Fibroblast of lung (primary cell): ENCODE results near the gene PAPOLB. TPM values are rescaled to one million over a fixed set of nuclear protein-coding genes. Genes with fewer than 3 reads are reported as not detected.

Source experiments
- DNase-seq, 2 donors: peaks; one replicate each; pipeline versions ENCODE4 v3.0.0 to v3.0.0-alpha.2; 2010; ENCODE audit warnings: low read depth in 2 of 2
- H2AFZ ChIP-seq: 2 replicates; pipeline ENCODE4 v1.5.1; 2012; ENCODE audit warnings: low read length, control low read depth, inconsistent platforms
- H3K27ac ChIP-seq: 2 replicates; pipeline ENCODE4 v1.5.1; 2011; ENCODE audit warnings: low read length, control low read depth; ENCODE audit not compliant: insufficient read depth
- H3K27me3 ChIP-seq: 2 replicates; pipeline ENCODE4 v1.5.1; 2011; ENCODE audit warnings: mild to moderate bottlenecking, low read length; ENCODE audit not compliant: control insufficient read depth, insufficient read depth
- H3K36me3 ChIP-seq: 2 replicates; pipeline ENCODE4 v1.5.1; 2011; ENCODE audit warnings: low read length; ENCODE audit not compliant: control insufficient read depth, insufficient read depth
- H3K4me1 ChIP-seq: 2 replicates; pipeline ENCODE4 v1.5.1; 2011; ENCODE audit warnings: low read length; ENCODE audit not compliant: control insufficient read depth, insufficient read depth; ENCODE audit errors: extremely low read depth
- H3K4me2 ChIP-seq: 2 replicates; pipeline ENCODE4 v1.5.1; 2011; ENCODE audit warnings: low read length, control low read depth; ENCODE audit not compliant: insufficient read depth; ENCODE audit errors: extremely low read depth
- H3K4me3 ChIP-seq, 4 experiments: fragments of 200-600 bp in 1 of 4; sonication (generic) in 1 of 4; replicated peaks in 1 of 4; 2 replicates each; pipeline ENCODE4 v1.5.1; 2011 to 2016; ENCODE audit warnings: low read length in 4 of 4, low read depth in 3 of 4, mild to moderate bottlenecking in 3 of 4, control low read depth in 2 of 4, inconsistent platforms in 1 of 4, mixed read lengths in 1 of 4; ENCODE audit not compliant: insufficient read depth in 1 of 4; ENCODE audit errors: control extremely low read depth in 1 of 4
- H3K79me2 ChIP-seq: 2 replicates; pipeline ENCODE4 v1.5.1; 2012; ENCODE audit warnings: mild to moderate bottlenecking, low read length, inconsistent platforms; ENCODE audit not compliant: control insufficient read depth, insufficient read depth
- H3K9ac ChIP-seq: 2 replicates; pipeline ENCODE4 v1.5.1; 2011; ENCODE audit warnings: mild to moderate bottlenecking, low read length, control low read depth; ENCODE audit not compliant: insufficient read depth
- H3K9me3 ChIP-seq: 2 replicates; pipeline ENCODE4 v1.5.1; 2012; ENCODE audit warnings: low read depth, low read length; ENCODE audit not compliant: control insufficient read depth, insufficient read depth
- H4K20me1 ChIP-seq: 2 replicates; pipeline ENCODE4 v1.5.1; 2011; ENCODE audit warnings: low read length; ENCODE audit not compliant: control insufficient read depth, insufficient read depth; ENCODE audit errors: extremely low read depth
- EZH2 ChIP-seq: IDR thresholded peaks from 2 replicates; pipeline ENCODE4 v1.5.1; 2012; ENCODE audit warnings: low read length, control low read depth, mild to moderate bottlenecking; ENCODE audit errors: missing control alignments
- polyA minus RNA-seq: library from RNA; depleted of rRNA, polyadenylated mRNA; stranded (reverse); fragments of >200 nt; gene quantifications from 2 replicates; pipeline ENCODE4 v1.2.3, GENCODE V29; 2011; ENCODE audit warnings: low replicate concordance
- polyA plus RNA-seq, 2 donors: library from polyadenylated mRNA; depleted of rRNA in 1 of 2; stranded (reverse) in 1 of 2; unstranded in 1 of 2; fragments of >200 nt; gene quantifications; 2 replicates each; pipeline ENCODE4 v1.2.1, GENCODE V29; 2011 to 2012; ENCODE audit warnings: missing spikeins in 1 of 2
- total RNA-seq: library from RNA; depleted of rRNA; stranded (reverse); fragments of >200 nt; gene quantifications from 2 replicates; pipeline ENCODE4 v1.2.1, GENCODE V29; 2014
- TF ChIP-seq, protein P1 (sequence below), 2 donors: IDR thresholded peaks in 1 of 2; conservative IDR thresholded peaks in 1 of 2; 1 replicate in 1 of 2; 2 replicates in 1 of 2; pipeline ENCODE4 v1.5.1; 2011 to 2012; ENCODE audit warnings: low read length in 2 of 2, control low read depth in 1 of 2, inconsistent platforms in 1 of 2, low read depth in 1 of 2, mild to moderate bottlenecking in 1 of 2

The PAPOLB gene
- total RNA-seq (under 0.01 TPM in 2 replicates), polyA plus RNA-seq (0.01 and 0.02 TPM in 2 replicates), polyA minus RNA-seq (not detected in 2 replicates)
- polyA plus RNA-seq (2012) = not detected in 2 replicates

DNA sequence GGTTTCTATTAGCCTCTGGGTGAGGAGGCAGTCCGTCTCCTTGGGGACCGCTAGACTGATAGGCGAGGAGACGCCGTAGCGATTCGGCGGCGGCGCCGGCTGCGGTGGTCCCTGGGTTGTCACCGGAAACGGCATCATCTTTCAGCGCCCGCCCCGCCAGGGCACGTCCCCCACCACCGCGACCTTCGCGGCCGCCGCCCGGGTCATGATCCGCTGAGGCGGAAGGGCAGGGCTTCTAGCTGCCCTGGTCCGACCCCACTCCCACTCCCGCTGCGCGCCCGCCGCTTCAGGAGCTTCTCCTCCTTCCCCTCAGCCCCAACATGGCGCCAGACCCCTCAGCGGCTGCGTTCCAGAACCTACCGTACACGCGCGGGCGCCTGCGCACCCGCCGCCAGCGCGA lies at the start of gene PAPOLB:
Gene PAPOLB, minus strand, starts transcription at position 358 of the 400 bp plus-strand sequence. Its CDS starts 220 bp downstream, at position 138.
- Histone ChIP-seq H3K9ac (no peak within 1 kb of the TSS), H3K9me3 (no peaks in the 10 kb centered on the region), H3K36me3 (no peaks in the 10 kb centered on the region), H4K20me1 (no peaks in the 10 kb centered on the region), H3K27ac (no peak within 1 kb of the TSS), H3K79me2 (no peaks in the 10 kb centered on the region), H2AFZ (no peak within 1 kb of the TSS), H3K4me2 (no peak within 1 kb of the TSS), H3K27me3 (no peaks in the 10 kb centered on the region), H3K4me3 (peak within 1 kb of the TSS in 2 of 4 experiments; percentile 5 to 14), H3K4me1 (no peaks in the 10 kb centered on the region)
- TF ChIP-seq, protein P1, sequence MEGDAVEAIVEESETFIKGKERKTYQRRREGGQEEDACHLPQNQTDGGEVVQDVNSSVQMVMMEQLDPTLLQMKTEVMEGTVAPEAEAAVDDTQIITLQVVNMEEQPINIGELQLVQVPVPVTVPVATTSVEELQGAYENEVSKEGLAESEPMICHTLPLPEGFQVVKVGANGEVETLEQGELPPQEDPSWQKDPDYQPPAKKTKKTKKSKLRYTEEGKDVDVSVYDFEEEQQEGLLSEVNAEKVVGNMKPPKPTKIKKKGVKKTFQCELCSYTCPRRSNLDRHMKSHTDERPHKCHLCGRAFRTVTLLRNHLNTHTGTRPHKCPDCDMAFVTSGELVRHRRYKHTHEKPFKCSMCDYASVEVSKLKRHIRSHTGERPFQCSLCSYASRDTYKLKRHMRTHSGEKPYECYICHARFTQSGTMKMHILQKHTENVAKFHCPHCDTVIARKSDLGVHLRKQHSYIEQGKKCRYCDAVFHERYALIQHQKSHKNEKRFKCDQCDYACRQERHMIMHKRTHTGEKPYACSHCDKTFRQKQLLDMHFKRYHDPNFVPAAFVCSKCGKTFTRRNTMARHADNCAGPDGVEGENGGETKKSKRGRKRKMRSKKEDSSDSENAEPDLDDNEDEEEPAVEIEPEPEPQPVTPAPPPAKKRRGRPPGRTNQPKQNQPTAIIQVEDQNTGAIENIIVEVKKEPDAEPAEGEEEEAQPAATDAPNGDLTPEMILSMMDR (conservative IDR thresholded peaks at IDR 0.05 in 1 of 2, IDR thresholded peaks at IDR 0.05 in 1 of 2; ENCODE audit: low read depth in 1 of 2, low read length in 2 of 2) = no peak
- no peak for TF ChIP-seq EZH2
- DNase-seq = no peak

DNA sequence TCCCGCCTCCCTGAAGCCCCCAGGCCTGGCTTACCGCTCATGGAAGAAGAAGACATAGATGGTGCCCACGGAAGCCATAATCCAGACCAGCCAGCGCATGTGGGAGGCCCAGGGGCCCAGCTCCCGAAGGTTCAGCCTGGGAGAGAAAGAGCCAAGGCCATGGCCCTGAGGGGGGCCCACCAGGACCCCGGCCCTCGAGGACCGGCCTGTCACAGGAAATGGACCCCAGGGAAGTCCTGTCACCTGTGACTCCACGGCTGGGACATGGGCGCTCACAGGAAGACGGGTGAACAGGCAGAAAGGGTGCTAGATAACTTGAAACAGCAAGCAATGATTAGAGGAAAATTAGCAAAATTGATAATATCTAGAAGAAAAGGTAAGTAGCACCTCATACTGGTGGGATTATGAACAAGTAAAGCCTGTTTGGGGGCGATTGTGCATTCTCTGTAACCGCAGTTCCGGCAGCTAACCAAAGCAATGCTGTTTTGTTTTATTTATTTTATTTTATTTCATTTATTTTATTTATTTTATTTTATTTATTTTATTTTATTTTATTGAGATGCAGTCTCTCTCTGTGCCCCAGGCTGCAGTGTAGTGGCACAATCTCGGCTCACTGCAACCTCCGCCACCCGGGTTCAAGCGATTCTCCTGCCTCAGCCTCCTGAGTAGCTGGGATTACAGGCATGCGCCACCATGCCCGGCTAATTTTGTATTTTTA lies 49.4 kb upstream of the PAPOLB start:
- H3K27ac ChIP-seq = no peak overlapping the region
- H4K20me1 ChIP-seq = no peaks in the 10 kb centered on the region
- no peak overlapping the region for H3K4me2 ChIP-seq
- no peaks in the 10 kb centered on the region for H3K4me1 ChIP-seq
- H3K9me3 ChIP-seq = no peaks in the 10 kb centered on the region
- H3K9ac ChIP-seq = no peak overlapping the region
- TF ChIP-seq, protein P1 (conservative IDR thresholded peaks at IDR 0.05 in 1 of 2, IDR thresholded peaks at IDR 0.05 in 1 of 2; ENCODE audit: low read depth in 1 of 2, low read length in 2 of 2) = no peak
- no peak for TF ChIP-seq EZH2
- no peak for DNase-seq
- H2AFZ ChIP-seq = no peak overlapping the region
- no peaks in the 10 kb centered on the region for H3K79me2 ChIP-seq
- H3K27me3 ChIP-seq = no peaks in the 10 kb centered on the region
- H3K4me3 ChIP-seq = no peak overlapping the region
- no peaks in the 10 kb centered on the region for H3K36me3 ChIP-seq

DNA sequence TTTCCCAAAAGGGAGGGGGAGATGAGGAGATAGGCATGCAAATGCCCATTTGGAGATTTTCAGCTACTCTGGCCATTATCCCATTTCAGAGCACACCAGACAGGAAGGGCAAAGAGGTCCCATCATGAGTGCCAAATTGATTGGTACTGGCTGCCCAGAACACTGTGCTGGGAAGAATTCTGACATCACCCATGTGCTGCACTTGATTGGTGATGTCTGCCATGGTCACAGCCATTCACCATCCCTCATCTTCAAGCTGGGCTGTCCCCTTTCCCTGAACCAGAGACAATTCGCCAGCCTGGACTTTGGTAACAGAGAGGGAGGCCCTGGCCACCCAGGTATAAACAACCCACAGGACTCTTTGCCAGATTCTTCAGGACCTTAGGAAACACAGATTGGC lies 44.9 kb upstream of the PAPOLB start:
- Histone ChIP-seq H3K36me3 (no peaks in the 10 kb centered on the region), H3K27ac (no peak overlapping the region), H3K79me2 (no peaks in the 10 kb centered on the region), H3K4me2 (no peak overlapping the region), H4K20me1 (no peaks in the 10 kb centered on the region), H2AFZ (no peak overlapping the region), H3K4me3 (no peak overlapping the region), H3K9ac (no peak overlapping the region), H3K4me1 (no peaks in the 10 kb centered on the region), H3K27me3 (no peaks in the 10 kb centered on the region), H3K9me3 (no peaks in the 10 kb centered on the region)
- DNase-seq = no peak
- TF ChIP-seq EZH2 = no peak
- TF ChIP-seq, protein P1 (conservative IDR thresholded peaks at IDR 0.05 in 1 of 2, IDR thresholded peaks at IDR 0.05 in 1 of 2; ENCODE audit: low read depth in 1 of 2, low read length in 2 of 2) = no peak
